Coronary artery (tissue), 2 donors: ENCODE results near the gene SLC16A10.

ENCODE experiments used
- DNase-seq: peaks from one replicate; pipeline ENCODE4 v3.0.0-alpha.2; 2017; ENCODE audit warnings: low spot score
- H3K27ac ChIP-seq, 2 donors: fragments of 200-600 bp; sonication (generic); one replicate each; pipeline ENCODE4 v1.5.1; 2016 to 2019
- H3K4me3 ChIP-seq: fragments of 200-600 bp; sonication (generic); 2 replicates; pipeline ENCODE4 v1.5.1; 2016; ENCODE audit warnings: mild to moderate bottlenecking, moderate library complexity
- CTCF ChIP-seq: fragments of 200-600 bp; sonication (generic); IDR thresholded peaks from one replicate; pipeline ENCODE4 v1.5.1; 2019; ENCODE audit warnings: antibody characterized with exemption

Gene SLC16A10

GRCh38 chr6:111176038-111176759 is 88.9 kb downstream of the SLC16A10 start:
- H3K4me3 ChIP-seq, result no peak overlapping the region
- H3K27ac ChIP-seq, result no peak overlapping the region
- TF ChIP-seq CTCF, result no peak
- DNase-seq, result no peak

- no peak for DNase-seq
- no peak overlapping the region for H3K27ac ChIP-seq
These were observed 89.4 kb downstream of the SLC16A10 start for GRCh38 chr6:111176760-111177099.

GRCh38 chr6:111177131-111177530 is 89.8 kb downstream of the SLC16A10 start:
- DNase-seq, result no peak
- no peak for TF ChIP-seq CTCF
- Histone ChIP-seq H3K27ac (no peak overlapping the region), H3K4me3 (no peak overlapping the region)

More at GRCh38 chr6:111176760-111177099, 89.4 kb downstream of the SLC16A10 start:
- no peak overlapping the region for H3K4me3 ChIP-seq
- TF ChIP-seq CTCF, result no peak

- no peak overlapping the region for H3K4me3 ChIP-seq
- DNase-seq, result no peak
These were observed 96.6 kb downstream of the SLC16A10 start for GRCh38 chr6:111183702-111184517.

GRCh38 chr6:111184827-111185532 is 97.7 kb downstream of the SLC16A10 start:
- DNase-seq, result no peak
- no peak for TF ChIP-seq CTCF
- Histone ChIP-seq H3K4me3 (no peak overlapping the region), H3K27ac (no peak overlapping the region)

More at GRCh38 chr6:111183702-111184517, 96.6 kb downstream of the SLC16A10 start:
- H3K27ac ChIP-seq, result no peak overlapping the region
- no peak for TF ChIP-seq CTCF

- H3K4me3 ChIP-seq, result no peak overlapping the region
- DNase-seq, result no peak
- TF ChIP-seq CTCF, result no peak
- H3K27ac ChIP-seq, result no peak overlapping the region
These were observed 98.7 kb downstream of the SLC16A10 start for GRCh38 chr6:111185954-111186353.
